HepG2 (cell line): ENCODE data around the gene ZNF333. TPM values are rescaled to one million over a fixed set of nuclear protein-coding genes. Genes with fewer than 3 reads are reported as not detected.
A peak's percentile ranks its signal among the peaks of the same experiment; 100 is the strongest.

Experiments used
- CHD4 ChIP-seq: fragments of 200-600 bp; sonication (generic); IDR thresholded peaks from 2 replicates; pipeline ENCODE4 v1.7.0; 2017; ENCODE audit warnings: mild to moderate bottlenecking, low read length, borderline replicate concordance
- HNRNPK ChIP-seq: fragments of 200-400 bp; formaldehyde crosslinking; IDR thresholded peaks from 2 replicates; pipeline ENCODE4 v1.6.1; 2018; ENCODE audit warnings: low read length, low read depth, moderate library complexity, mild to moderate bottlenecking; ENCODE audit not compliant: poor library complexity, severe bottlenecking
- KLF15 ChIP-seq: sonication (generic); formaldehyde crosslinking; IDR thresholded peaks from 2 replicates; pipeline ENCODE4 v1.8.1; 2023; ENCODE audit warnings: borderline replicate concordance, mild to moderate bottlenecking, inconsistent platforms, missing genetic modification reagents, mixed read lengths
- MIER3 ChIP-seq: IDR thresholded peaks from 2 replicates; pipeline ENCODE4 v1.6.1; 2016; ENCODE audit warnings: missing compliant biosample characterization, borderline replicate concordance
- NCOA1 ChIP-seq: sonication (generic); formaldehyde crosslinking; IDR thresholded peaks from 2 replicates; pipeline ENCODE4 v1.9.0; 2021; ENCODE audit warnings: missing genetic modification reagents
- ZNF879 ChIP-seq: sonication (generic); formaldehyde crosslinking; IDR thresholded peaks from 2 replicates; pipeline ENCODE4 v1.8.1; 2023; ENCODE audit warnings: missing genetic modification reagents
- polyA plus RNA-seq, 8 experiments: library from polyadenylated mRNA; depleted of rRNA in 3 of 8; stranded (reverse) in 7 of 8; unstranded in 1 of 8; fragments of >200 nt; fragmentation: Illumina TruSeq in 4 of 8; extraction: Trizol in 4 of 8; gene quantifications; 2 replicates each; pipeline versions ENCODE4 v1.2.1 to v1.2.3, GENCODE V29; 2011 to 2016; ENCODE audit warnings: low read depth in 4 of 8, missing spikeins in 1 of 8, mixed read lengths in 1 of 8; ENCODE audit not compliant: insufficient read depth in 1 of 8
- total RNA-seq, 5 experiments: library from RNA; depleted of rRNA; stranded (reverse); fragments of >200 nt; fragmentation: Illumina TruSeq; extraction: Trizol; gene quantifications; 2 replicates each; pipeline ENCODE4 v1.2.3, GENCODE V29; 2016; ENCODE audit warnings: low read depth in 1 of 5
- TF ChIP-seq, protein P1 (sequence below), 2 experiments: fragments of 450-650 bp in 1 of 2; sonication (generic) in 1 of 2; formaldehyde crosslinking in 1 of 2; IDR thresholded peaks; 2 replicates each; pipeline versions ENCODE4 v1.6.1 to v1.8.0; 2016 to 2022; ENCODE audit warnings: antibody characterized with exemption in 1 of 2, mild to moderate bottlenecking in 1 of 2, missing genetic modification reagents in 1 of 2
- TF ChIP-seq, protein P2 (sequence below): sonication (generic); formaldehyde crosslinking; IDR thresholded peaks from 2 replicates; pipeline ENCODE4 v1.4.0; 2020; ENCODE audit warnings: missing genetic modification reagents; ENCODE audit errors: not compliant biosample characterization
- TF ChIP-seq, protein P3 (sequence below): sonication (generic); formaldehyde crosslinking; IDR thresholded peaks from 2 replicates; pipeline ENCODE4 v1.5.0; 2020; ENCODE audit warnings: missing genetic modification reagents
- TF ChIP-seq, protein P4 (sequence below): IDR thresholded peaks from 2 replicates; pipeline ENCODE4 v1.6.1; 2016; ENCODE audit warnings: missing compliant biosample characterization, missing genetic modification reagents, borderline replicate concordance

Gene ZNF333
- total and polyA plus RNA-seq, 2 of the 13 experiments (the other 11 are each of a cell fraction or from before 2014, with no cell fraction given) = 3.4 to 6.4 TPM

DNA sequence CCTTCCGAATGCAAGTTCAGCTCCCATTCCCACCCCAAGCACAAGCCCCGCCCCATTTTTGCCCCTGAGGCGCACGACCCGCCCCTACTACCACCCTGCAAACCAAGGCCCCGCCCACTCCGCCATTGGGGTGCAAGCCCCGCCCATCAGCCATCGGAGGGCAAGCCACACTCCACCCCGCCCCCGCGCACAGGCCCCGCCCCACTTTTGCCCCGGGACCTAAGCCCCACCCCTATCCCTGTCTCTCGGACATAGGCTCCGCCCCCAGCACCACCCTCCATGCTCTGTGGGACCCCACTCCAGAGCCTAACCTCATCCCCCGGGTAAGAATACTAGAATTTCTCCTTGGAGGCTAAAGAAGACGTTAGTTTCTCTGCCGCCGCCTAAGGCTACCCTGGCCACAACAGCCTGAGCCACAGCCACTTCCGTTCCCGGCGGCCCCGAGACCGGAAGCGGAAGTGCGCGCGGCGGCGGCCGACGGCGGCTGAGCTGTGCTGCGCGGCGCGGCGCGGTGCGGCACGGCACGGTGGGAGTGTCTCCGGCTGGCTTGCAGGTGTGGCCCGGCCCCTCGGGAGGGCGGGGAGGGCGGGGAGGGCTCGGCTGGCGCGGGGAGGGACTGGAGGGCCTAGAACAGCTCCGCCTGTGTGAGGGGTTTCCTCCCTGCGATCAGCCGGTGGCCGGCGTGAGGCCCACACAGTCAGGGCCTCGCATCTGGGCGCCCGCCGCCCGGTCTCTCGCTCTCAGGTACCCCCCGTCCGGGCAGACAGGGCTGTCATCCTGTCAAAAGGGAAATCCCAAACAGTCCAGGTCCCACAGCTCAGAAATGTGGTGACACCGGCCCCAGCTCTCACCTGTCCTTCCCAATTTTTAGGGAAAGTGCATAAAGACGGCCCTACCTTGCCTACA, at the start of gene ZNF333 (continued):
- TF ChIP-seq, protein P1, sequence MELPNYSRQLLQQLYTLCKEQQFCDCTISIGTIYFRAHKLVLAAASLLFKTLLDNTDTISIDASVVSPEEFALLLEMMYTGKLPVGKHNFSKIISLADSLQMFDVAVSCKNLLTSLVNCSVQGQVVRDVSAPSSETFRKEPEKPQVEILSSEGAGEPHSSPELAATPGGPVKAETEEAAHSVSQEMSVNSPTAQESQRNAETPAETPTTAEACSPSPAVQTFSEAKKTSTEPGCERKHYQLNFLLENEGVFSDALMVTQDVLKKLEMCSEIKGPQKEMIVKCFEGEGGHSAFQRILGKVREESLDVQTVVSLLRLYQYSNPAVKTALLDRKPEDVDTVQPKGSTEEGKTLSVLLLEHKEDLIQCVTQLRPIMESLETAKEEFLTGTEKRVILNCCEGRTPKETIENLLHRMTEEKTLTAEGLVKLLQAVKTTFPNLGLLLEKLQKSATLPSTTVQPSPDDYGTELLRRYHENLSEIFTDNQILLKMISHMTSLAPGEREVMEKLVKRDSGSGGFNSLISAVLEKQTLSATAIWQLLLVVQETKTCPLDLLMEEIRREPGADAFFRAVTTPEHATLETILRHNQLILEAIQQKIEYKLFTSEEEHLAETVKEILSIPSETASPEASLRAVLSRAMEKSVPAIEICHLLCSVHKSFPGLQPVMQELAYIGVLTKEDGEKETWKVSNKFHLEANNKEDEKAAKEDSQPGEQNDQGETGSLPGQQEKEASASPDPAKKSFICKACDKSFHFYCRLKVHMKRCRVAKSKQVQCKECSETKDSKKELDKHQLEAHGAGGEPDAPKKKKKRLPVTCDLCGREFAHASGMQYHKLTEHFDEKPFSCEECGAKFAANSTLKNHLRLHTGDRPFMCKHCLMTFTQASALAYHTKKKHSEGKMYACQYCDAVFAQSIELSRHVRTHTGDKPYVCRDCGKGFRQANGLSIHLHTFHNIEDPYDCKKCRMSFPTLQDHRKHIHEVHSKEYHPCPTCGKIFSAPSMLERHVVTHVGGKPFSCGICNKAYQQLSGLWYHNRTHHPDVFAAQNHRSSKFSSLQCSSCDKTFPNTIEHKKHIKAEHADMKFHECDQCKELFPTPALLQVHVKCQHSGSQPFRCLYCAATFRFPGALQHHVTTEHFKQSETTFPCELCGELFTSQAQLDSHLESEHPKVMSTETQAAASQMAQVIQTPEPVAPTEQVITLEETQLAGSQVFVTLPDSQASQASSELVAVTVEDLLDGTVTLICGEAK (IDR thresholded peaks at IDR 0.05) = peak; percentile 63
- TF ChIP-seq, protein P1 (CRISPR knock-in tag; IDR thresholded peaks at IDR 0.05) = no peak
- no peak for TF ChIP-seq ZNF879 (CRISPR knock-in tag)
- TF ChIP-seq, protein P2, sequence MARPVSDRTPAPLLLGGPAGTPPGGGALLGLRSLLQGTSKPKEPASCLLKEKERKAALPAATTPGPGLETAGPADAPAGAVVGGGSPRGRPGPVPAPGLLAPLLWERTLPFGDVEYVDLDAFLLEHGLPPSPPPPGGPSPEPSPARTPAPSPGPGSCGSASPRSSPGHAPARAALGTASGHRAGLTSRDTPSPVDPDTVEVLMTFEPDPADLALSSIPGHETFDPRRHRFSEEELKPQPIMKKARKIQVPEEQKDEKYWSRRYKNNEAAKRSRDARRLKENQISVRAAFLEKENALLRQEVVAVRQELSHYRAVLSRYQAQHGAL (CRISPR knock-in tag) = no peak
- TF ChIP-seq CHD4 = no peak; the same call in 1 of the 2 replicates
- TF ChIP-seq, protein P3, sequence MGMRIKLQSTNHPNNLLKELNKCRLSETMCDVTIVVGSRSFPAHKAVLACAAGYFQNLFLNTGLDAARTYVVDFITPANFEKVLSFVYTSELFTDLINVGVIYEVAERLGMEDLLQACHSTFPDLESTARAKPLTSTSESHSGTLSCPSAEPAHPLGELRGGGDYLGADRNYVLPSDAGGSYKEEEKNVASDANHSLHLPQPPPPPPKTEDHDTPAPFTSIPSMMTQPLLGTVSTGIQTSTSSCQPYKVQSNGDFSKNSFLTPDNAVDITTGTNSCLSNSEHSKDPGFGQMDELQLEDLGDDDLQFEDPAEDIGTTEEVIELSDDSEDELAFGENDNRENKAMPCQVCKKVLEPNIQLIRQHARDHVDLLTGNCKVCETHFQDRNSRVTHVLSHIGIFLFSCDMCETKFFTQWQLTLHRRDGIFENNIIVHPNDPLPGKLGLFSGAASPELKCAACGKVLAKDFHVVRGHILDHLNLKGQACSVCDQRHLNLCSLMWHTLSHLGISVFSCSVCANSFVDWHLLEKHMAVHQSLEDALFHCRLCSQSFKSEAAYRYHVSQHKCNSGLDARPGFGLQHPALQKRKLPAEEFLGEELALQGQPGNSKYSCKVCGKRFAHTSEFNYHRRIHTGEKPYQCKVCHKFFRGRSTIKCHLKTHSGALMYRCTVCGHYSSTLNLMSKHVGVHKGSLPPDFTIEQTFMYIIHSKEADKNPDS (CRISPR knock-in tag) = no peak
- TF ChIP-seq KLF15 (CRISPR knock-in tag) = no peak
- no peak for TF ChIP-seq NCOA1 (CRISPR knock-in tag)
- no peak for TF ChIP-seq MIER3 (CRISPR knock-in tag)
- TF ChIP-seq, protein P4, sequence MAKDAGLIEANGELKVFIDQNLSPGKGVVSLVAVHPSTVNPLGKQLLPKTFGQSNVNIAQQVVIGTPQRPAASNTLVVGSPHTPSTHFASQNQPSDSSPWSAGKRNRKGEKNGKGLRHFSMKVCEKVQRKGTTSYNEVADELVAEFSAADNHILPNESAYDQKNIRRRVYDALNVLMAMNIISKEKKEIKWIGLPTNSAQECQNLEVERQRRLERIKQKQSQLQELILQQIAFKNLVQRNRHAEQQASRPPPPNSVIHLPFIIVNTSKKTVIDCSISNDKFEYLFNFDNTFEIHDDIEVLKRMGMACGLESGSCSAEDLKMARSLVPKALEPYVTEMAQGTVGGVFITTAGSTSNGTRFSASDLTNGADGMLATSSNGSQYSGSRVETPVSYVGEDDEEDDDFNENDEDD (CRISPR knock-in tag) = peak; percentile 74; the same call in 1 of the 2 replicates
- peak; percentile 52 for TF ChIP-seq HNRNPK
